GM19468 (cell line): Measurements from ENCODE around the gene ABL2.
"Not testable (repeated sequence)": the region's sequence is repeated elsewhere in the genome, so short reads cannot be mapped to it uniquely, and the experiment has no call there.

Experiments
- ATAC-seq: cut with Tn5 transposase; IDR thresholded peaks from one replicate; pipeline ENCODE4 v1.9.1; 2021; ENCODE audit warnings: mild to moderate bottlenecking, moderate library complexity, moderate number of reproducible peaks; ENCODE audit not compliant: unreplicated experiment; ENCODE audit errors: extremely low read depth

The ABL2 gene

GRCh38 chr1:179221121-179221520 lies 8.4 kb downstream of the ABL2 start:
- not testable (repeated sequence) for ATAC-seq

- no peak for ATAC-seq
Observed at GRCh38 chr1:179217943-179218507, 11.5 kb downstream of the ABL2 start.

- ATAC-seq, result not testable (repeated sequence)
Observed at GRCh38 chr1:179213317-179213716, 16.2 kb downstream of the ABL2 start.

GRCh38 chr1:179208681-179209477 lies 20.6 kb downstream of the ABL2 start:
- ATAC-seq, result no peak

- no peak for ATAC-seq
Observed at GRCh38 chr1:179206812-179207211, 22.7 kb downstream of the ABL2 start.

GRCh38 chr1:179205284-179205683 lies 24.2 kb downstream of the ABL2 start:
- no peak for ATAC-seq

- ATAC-seq, result no peak
Observed at GRCh38 chr1:179202161-179202560, 27.3 kb downstream of the ABL2 start.

GRCh38 chr1:179200586-179200985 lies 28.9 kb downstream of the ABL2 start:
- ATAC-seq, result no peak

- ATAC-seq, result no peak
Observed at GRCh38 chr1:179197690-179198297, 31.7 kb downstream of the ABL2 start.

- not testable (repeated sequence) for ATAC-seq
Observed at GRCh38 chr1:179195857-179196256, 33.6 kb downstream of the ABL2 start.

- ATAC-seq, result no peak
Observed at GRCh38 chr1:179195376-179195775, 34.1 kb downstream of the ABL2 start.

- ATAC-seq, result no peak
Observed at GRCh38 chr1:179194068-179194537, 35.4 kb downstream of the ABL2 start.

GRCh38 chr1:179190861-179191260 lies 38.6 kb downstream of the ABL2 start:
- no peak for ATAC-seq

- no peak for ATAC-seq
Observed at GRCh38 chr1:179187735-179188471, 41.6 kb downstream of the ABL2 start.

- ATAC-seq, result no peak
Observed at GRCh38 chr1:179187043-179187442, 42.4 kb downstream of the ABL2 start.

GRCh38 chr1:179184403-179184802 lies 45.1 kb downstream of the ABL2 start:
- ATAC-seq, result no peak

GRCh38 chr1:179183857-179184256 lies 45.6 kb downstream of the ABL2 start:
- ATAC-seq, result no peak

- no peak for ATAC-seq
Observed at GRCh38 chr1:179178950-179179349, 50.5 kb downstream of the ABL2 start.

GRCh38 chr1:179178183-179178582 lies 51.3 kb downstream of the ABL2 start:
- no peak for ATAC-seq

- ATAC-seq, result no peak
Observed at GRCh38 chr1:179177615-179178014, 51.9 kb downstream of the ABL2 start.

GRCh38 chr1:179177182-179177581 lies 52.3 kb downstream of the ABL2 start:
- no peak for ATAC-seq
